ENCODE measurements around the gene EVI5L.

GRCh38 chr19:7863157-7863970 is 33.3 kb downstream of the EVI5L start:
- no peak for TF ChIP-seq CTCF (IDR thresholded peaks at IDR 0.05; ENCODE audit: control extremely low read depth in 1 of 3, insufficient read depth in 1 of 3, low read depth in 1 of 3, low read length in 3 of 3)
- no peak for TF ChIP-seq CEBPB (IDR thresholded peaks at IDR 0.05; ENCODE audit: low read depth, low read length)
- TF ChIP-seq POLR2A (IDR thresholded peaks at IDR 0.05; ENCODE audit: control extremely low read depth in 1 of 2, low read depth in 2 of 2, low read length in 2 of 2) = no peak; a peak in 1 of 3 replicates
- TF ChIP-seq YY1 (IDR thresholded peaks at IDR 0.05; ENCODE audit: low read depth, low read length) = no peak
- TF ChIP-seq CBX5 (IDR thresholded peaks at IDR 0.05; ENCODE audit: low read depth, low read length) = no peak
- TF ChIP-seq TCF12 (IDR thresholded peaks at IDR 0.05; ENCODE audit: low read depth, low read length) = 0 out of 2 replicates have a peak, but pooled peaks have one; percentile 13
- no peak for TF ChIP-seq SP1 (IDR thresholded peaks at IDR 0.05; ENCODE audit: low read depth, low read length)
- TF ChIP-seq SUZ12 (IDR thresholded peaks at IDR 0.05; ENCODE audit: low read length) = peak; percentile 39; the same call in 1 of the 2 replicates
- no peak for TF ChIP-seq CBX8 (IDR thresholded peaks at IDR 0.05; ENCODE audit: borderline replicate concordance, low read depth, low read length)
- TF ChIP-seq SP4 (IDR thresholded peaks at IDR 0.05; ENCODE audit: low read length) = no peak
- no peak for TF ChIP-seq POLR2AphosphoS5 (IDR thresholded peaks at IDR 0.05; ENCODE audit: low read depth, low read length)
